HG02623 (cell line): ENCODE data around the gene PRKCG.

Experiments
- ATAC-seq: cut with Tn5 transposase; IDR thresholded peaks from one replicate; pipeline ENCODE4 v1.9.1; 2021; ENCODE audit warnings: moderate library complexity; ENCODE audit not compliant: unreplicated experiment

Gene PRKCG

GRCh38 chr19:53897459-53897858 lies 15.5 kb downstream of the PRKCG start:
- no peak for ATAC-seq

- ATAC-seq: no peak
Measured at GRCh38 chr19:53898166-53898565, 16.2 kb downstream of the PRKCG start.

- no peak for ATAC-seq
Measured at GRCh38 chr19:53898636-53899341, 16.8 kb downstream of the PRKCG start.

- no peak for ATAC-seq
Measured at GRCh38 chr19:53900191-53900860, 18.3 kb downstream of the PRKCG start.

- no peak for ATAC-seq
Measured at GRCh38 chr19:53903055-53903680, 21.2 kb downstream of the PRKCG start.

GRCh38 chr19:53904909-53905308 lies 22.9 kb downstream of the PRKCG start:
- no peak for ATAC-seq

- ATAC-seq: no peak
Measured at GRCh38 chr19:53905787-53906186, 23.8 kb downstream of the PRKCG start.

GRCh38 chr19:53906211-53907192 lies 24.5 kb downstream of the PRKCG start:
- ATAC-seq: no peak

GRCh38 chr19:53907193-53907581 lies 25.2 kb downstream of the PRKCG start:
- ATAC-seq: no peak

- ATAC-seq: no peak
Measured at GRCh38 chr19:53907690-53908089, 25.7 kb downstream of the PRKCG start.

- no peak for ATAC-seq
Measured at GRCh38 chr19:53908106-53908934, 26.3 kb downstream of the PRKCG start.

- ATAC-seq: no peak
Measured at GRCh38 chr19:53908935-53909415, 27.0 kb downstream of the PRKCG start, which contains the start of gene CACNG7. TSS of gene CACNG7 (plus strand) at chr19:53909278. CDS start at chr19:53912832, 3,554 bp downstream.

- no peak for ATAC-seq
Measured at GRCh38 chr19:53909471-53910169, 27.6 kb downstream of the PRKCG start.

GRCh38 chr19:53910170-53910518 lies 28.1 kb downstream of the PRKCG start:
- no peak for ATAC-seq

- ATAC-seq: no peak
Measured at GRCh38 chr19:53912653-53913052, 30.7 kb downstream of the PRKCG start.

- ATAC-seq: no peak
Measured at GRCh38 chr19:53915000-53915399, 33.0 kb downstream of the PRKCG start.

GRCh38 chr19:53916004-53916403 lies 34.0 kb downstream of the PRKCG start:
- ATAC-seq: no peak

- no peak for ATAC-seq
Measured at GRCh38 chr19:53917356-53917755, 35.4 kb downstream of the PRKCG start.

GRCh38 chr19:53927739-53928138 lies 45.7 kb downstream of the PRKCG start:
- ATAC-seq: no peak
